RPMI8226 (cell line): ENCODE results near the gene CYP1A2.
"Not testable (repeated sequence)": the region's sequence is repeated elsewhere in the genome, so short reads cannot be mapped to it uniquely, and the experiment has no call there.

Experiments used
- DNase-seq: peaks from one replicate; pipeline ENCODE4 v3.0.0-alpha.2; 2015

CYP1A2 gene

GRCh38 chr15:74738239-74738638 lies 10.4 kb upstream of the CYP1A2 start:
- not testable (repeated sequence) for DNase-seq

DNA sequence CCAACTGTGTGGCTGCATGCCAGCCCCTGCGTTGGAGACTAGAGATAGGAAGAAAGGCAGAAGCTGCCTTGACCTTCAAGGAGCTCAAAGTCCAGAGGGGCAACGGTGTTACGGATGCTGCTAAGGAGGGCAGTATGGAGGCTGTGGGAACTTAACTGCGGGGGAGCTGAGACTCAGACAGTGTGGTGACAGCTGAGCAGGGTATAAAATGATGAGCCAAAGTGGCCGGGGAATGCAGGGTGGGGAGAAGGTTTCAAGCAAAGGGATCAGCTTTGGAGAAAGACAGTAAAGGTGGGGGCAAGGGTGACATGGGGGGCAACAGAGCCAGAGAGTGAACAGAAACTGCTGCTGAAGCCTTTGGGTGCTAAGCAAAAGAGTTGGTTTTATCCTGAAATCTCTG lies 6.2 kb upstream of the CYP1A2 start:
- no peak for DNase-seq

GRCh38 chr15:74746389-74746788 lies 2.3 kb upstream of the CYP1A2 start:
- no peak for DNase-seq

DNA sequence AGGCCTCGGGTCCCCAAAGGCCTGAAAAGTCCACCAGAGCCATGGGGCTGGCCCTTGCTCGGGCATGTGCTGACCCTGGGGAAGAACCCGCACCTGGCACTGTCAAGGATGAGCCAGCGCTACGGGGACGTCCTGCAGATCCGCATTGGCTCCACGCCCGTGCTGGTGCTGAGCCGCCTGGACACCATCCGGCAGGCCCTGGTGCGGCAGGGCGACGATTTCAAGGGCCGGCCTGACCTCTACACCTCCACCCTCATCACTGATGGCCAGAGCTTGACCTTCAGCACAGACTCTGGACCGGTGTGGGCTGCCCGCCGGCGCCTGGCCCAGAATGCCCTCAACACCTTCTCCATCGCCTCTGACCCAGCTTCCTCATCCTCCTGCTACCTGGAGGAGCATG lies 1.2 kb downstream of the CYP1A2 start:
- DNase-seq: no peak

DNA sequence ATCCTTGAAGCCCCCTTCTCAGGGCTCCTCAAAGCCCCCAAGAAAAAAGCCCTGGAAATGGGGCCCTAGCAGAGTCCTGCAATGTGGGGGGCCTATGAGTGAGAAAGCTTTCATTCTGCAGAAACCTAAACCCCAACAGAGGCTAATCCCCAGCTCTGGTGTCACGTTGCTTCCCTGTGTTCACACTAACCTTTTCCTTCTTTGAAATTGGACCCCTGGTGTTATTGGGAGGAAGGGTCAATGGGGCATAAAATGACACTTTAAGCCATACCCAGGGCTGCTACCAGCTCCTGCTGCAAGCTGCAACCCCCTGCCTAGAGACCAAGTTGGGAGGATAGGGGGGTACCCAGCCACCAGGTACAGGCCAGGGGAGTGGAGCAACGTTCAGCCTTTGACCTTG lies 2.1 kb downstream of the CYP1A2 start:
- DNase-seq: no peak

- no peak for DNase-seq
Measured at GRCh38 chr15:74752011-74752410, 3.4 kb downstream of the CYP1A2 start.

DNA sequence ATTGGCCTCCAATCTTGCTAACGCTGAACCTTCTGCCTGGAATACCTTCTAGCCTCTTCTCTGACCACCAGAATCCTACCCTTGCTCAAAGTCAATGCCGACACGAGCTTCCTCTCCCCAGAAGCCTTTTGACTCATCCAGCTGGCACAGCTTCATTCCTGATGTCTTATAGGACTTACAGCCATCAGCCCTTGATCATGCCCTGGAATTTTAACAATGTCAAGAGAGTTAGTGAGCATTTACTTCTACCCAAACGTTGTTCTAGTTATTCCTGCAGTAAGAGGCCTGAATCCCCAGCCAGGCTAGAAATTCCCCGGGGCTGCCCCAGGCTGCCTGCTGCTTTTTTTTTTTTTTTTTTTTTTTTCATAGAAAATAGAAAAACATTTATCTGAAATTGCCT lies 3.9 kb downstream of the CYP1A2 start:
- DNase-seq: no peak

DNA sequence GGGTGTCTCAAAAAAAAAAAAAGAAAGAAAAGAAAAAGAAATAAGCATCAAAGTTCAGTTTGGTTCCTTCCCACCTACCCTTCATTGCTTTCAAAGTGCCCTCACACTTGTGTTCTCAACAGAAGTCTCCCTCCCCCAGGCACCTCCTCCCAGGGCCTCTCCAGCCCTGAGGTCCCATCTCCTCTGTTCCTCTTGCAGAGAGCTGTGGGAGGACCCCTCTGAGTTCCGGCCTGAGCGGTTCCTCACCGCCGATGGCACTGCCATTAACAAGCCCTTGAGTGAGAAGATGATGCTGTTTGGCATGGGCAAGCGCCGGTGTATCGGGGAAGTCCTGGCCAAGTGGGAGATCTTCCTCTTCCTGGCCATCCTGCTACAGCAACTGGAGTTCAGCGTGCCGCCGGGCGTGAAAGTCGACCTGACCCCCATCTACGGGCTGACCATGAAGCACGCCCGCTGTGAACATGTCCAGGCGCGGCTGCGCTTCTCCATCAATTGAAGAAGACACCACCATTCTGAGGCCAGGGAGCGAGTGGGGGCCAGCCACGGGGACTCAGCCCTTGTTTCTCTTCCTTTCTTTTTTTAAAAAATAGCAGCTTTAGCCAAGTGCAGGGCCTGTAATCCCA lies 6.1 kb downstream of the CYP1A2 start:
- DNase-seq: no peak

GRCh38 chr15:74758736-74759135 lies 10.1 kb downstream of the CYP1A2 start:
- no peak for DNase-seq

DNA sequence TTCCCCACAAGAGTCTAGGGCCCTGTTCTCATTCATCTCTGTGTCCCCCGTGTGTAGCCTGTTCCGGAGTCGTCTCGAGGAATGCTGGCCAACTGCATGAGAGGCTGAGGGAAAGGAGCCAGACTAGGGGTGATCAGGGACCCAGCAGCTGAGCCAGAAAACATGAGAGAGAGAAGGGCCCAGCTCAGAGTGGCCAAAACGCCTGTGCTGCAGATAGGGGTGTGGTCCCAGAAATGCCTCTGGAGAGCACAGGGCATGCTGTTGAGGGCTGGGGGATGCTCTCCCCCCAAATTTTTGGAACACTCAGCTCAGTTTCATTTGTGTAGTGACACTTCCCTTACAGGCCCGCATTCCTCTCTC lies 14.1 kb downstream of the CYP1A2 start:
- DNase-seq: no peak

- DNase-seq: peak; percentile 64
Measured at GRCh38 chr15:74763416-74763815, 14.8 kb downstream of the CYP1A2 start.

GRCh38 chr15:74767167-74768098 lies 18.8 kb downstream of the CYP1A2 start:
- no peak for DNase-seq

DNA sequence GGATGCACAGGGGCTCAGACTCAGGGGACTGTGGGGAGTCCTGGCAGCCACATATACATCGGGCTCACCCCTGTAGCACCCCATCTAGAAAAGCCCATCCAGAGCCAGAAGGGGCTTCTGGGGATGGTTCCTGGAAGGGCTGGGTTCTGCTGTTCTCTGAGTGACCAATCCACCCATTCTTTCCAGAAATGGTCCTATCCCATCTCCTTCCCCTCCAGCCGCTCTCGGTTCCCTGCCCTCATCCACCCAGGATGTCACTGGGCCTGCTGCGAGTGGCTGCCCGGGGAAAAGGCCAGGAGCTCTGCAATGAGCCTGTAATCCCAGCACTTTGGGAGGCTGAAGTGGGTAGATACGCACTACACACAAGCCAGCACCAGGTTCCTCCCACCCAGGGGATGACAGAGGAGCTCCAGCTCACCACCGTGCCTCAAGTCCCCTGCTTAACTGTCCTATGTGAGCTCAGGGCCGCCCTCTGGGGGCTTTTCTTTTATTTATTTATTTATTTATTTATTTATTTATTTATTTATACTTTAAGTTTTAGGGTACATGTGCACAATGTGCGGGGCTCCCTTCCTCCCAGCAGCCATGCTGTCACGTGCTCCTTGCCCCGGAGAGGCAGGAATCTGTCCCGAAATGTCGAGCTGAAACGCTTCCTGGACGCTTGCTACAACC lies 19.6 kb downstream of the CYP1A2 start:
- DNase-seq: no peak

DNA sequence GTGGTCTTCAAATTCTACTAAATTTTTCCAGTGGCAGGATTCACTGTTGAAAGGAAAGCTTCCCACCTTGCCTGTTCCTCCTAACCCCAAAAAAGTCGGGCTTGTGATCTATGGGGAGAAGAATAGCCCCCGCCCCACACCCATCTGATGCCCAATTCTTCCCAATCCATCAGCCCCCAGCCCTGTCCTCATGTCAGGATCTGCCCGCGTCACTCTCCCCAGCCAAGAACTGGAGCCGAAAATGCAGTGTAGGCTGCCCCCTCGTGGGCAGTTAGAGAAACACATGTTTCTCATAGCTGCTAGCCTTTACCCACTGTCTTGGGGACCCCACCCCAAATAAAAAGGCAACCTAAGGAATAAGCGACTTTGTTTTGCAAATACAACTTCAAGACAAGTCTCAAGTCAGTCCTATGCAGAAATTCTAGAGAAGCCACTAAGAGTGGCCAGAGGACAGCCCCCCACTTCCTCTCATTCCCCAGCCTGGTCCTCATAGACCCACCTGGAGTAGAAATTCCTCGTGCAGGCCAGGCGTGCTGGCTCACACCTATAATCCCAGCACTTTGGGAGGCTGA lies 20.2 kb downstream of the CYP1A2 start:
- DNase-seq: peak; percentile 80

- no peak for DNase-seq
Measured at GRCh38 chr15:74769463-74770025, 20.9 kb downstream of the CYP1A2 start.

DNA sequence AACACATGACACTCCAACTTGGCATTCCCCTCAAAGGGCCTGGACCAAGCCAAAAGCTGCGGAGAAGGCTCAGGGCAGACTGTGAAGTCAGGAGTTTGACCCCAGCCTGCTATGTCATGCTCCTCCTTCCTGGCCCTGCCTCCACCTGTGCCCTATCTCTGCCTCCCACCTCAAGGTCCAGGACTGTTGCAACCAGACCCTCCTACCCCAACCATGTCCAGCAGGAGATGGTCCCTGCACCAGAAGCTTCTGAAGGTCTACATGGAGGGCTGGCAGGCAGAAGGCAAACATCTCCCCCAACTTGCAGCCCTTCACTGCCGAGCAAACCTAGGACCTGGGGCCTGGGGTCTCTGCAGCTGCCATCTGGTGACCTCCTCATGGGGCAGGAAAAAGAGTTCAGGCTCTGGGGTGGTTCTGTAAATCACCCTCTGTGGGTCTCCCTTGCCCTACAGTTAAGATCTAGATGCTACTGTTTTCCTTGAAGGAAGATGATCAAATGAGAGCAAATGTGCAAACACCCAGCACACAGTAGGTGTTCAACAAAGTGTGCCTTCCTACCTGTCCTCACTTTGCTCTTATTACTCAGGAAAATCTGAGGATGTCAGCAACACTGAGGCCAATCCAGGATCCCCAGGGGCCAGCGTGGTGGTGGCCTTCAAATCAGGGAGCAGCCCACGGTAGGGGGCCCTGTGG lies 21.7 kb downstream of the CYP1A2 start:
- DNase-seq: no peak

GRCh38 chr15:74773329-74773728 lies 24.7 kb downstream of the CYP1A2 start:
- DNase-seq: no peak

GRCh38 chr15:74773731-74774252 lies 25.1 kb downstream of the CYP1A2 start:
- DNase-seq: no peak

DNA sequence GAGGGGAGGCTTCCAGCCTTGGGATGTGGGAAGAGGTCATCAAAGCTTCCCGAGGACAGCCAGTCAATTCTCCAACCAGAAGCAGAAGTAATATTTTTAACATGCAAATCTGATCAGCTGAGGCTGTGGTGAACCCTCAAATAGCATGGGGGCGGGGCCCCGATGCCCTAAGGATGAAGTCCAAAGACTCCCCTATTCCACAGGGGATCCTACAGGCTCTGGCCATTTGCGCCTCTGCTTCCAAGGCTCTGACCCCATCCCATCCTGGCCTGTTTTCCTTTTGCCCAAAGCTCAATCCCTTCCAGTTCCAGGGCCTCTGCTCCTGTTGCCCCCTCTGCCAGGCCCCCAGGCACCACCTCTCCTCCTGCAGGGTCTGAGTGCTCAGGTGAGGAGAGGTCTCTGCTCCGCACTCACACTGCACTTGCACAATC lies 26.5 kb downstream of the CYP1A2 start:
- DNase-seq: no peak

DNA sequence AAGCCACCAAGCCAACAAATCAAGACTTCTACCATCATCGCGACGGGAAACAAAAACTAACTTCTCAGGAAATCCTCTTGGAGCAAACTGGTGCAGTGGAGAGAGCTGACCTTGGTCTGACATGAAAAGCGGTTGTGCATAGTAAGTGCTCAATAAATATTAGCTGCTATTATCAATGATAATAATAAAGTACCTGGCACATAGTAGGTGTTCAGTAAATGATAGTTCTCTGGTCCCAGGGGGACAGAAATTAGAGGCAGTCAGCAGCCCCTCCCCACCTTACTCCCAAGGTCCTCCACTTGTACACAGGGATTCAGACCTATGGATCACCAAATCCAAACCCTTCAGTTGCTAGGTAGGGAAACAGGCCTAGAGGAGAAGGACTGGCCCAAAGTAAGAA lies 27.2 kb downstream of the CYP1A2 start:
- no peak for DNase-seq

DNA sequence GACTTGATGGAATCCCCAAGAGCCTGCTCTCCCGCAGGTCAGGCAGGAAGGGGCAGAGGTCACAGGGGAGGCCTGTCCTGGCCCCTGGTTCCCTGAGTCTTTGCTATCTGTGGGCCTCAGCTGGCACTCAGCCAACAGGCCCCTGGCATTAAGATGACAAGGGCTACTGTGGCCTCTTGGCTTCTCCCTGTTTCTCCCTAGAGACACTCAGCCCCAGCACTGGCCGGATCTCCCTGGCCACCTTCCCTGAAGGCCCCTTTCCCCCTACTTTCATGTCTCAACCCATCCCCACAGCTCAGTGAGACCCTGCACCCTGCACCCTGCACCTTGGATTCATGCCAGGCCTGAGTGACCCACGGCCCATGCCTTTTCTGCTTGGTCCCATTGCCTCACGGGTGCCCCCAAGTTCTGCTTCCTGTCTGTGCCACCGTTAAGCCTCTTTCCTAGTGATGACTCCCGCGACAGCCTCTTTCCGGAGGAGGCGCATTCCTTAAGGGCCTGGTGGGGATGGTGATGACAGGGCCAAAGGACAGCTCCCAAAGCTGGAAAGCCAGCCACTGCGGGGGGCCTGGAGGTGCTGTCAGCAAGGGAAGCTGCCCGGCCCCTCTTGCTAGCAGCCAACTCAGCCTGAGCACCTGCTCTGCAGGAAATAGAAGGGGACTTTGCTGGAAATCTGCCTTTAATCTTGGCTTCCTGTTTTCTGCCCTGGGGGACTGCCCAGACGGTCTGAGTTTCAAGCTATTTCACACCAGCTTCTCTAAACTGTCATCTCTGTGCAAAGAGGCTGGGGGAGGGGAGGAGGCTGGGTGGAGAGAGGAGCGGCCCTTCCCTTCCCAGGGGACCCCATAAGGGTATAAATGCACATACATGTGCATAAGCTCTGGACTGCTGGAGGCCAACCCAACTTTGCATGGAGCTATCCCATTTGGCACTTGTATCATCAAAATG lies 28.4 kb downstream of the CYP1A2 start:
- peak; percentile 90 for DNase-seq
